ENCODE data around the gene RPS6KA2. TPM values are rescaled to one million over a fixed set of nuclear protein-coding genes. Genes with fewer than 3 reads are reported as not detected.

The RPS6KA2 gene
- total and polyA plus RNA-seq, 2 donors (not counting 3 experiments of a cell fraction or from before 2014, with no cell fraction given): 54.5 to 75.8 TPM

GRCh38 chr6:166637812-166638572 lies 10.9 kb upstream of the RPS6KA2 start:
- ChIA-PET CTCF (interaction anchor here (1.4 kb wide), 1 partner anchor 53 kb away, joined by 3 read pairs; no protein-coding TSS in a partner anchor), POLR2A (no interaction called here)
- intact Hi-C loops (cut with micrococcal nuclease): no loop called here
- BruUV-seq (replicated peaks): no TSS peak
- no peak overlapping the region for H3K4me2 ChIP-seq (ENCODE audit: insufficient read depth, low read length)
- dilution Hi-C loops (cut with MboI; ENCODE audit: extremely low pct_ligation_motif_present, low sequenced_read_pairs): no loop called here
- no peak overlapping the region for H3K27ac ChIP-seq (ENCODE audit: insufficient read depth, low read depth, low read length)
- no peaks in the 10 kb centered on the region for H3K9me3 ChIP-seq (replicated peaks; ENCODE audit: control insufficient read depth, insufficient read depth, low read length)
- H2AFZ ChIP-seq (ENCODE audit: low read depth, low read length): no peak overlapping the region
- no peaks in the 10 kb centered on the region for H3K36me3 ChIP-seq (ENCODE audit: control insufficient read depth in 2 of 2, extremely low read depth in 1 of 2, insufficient read depth in 2 of 2, low read length in 2 of 2)
- H3K4me3 ChIP-seq (replicated peaks in 1 of 3; ENCODE audit: insufficient read depth in 1 of 3, low read depth in 1 of 3, low read length in 3 of 3): no peak overlapping the region
- TF ChIP-seq MAX (IDR thresholded peaks at IDR 0.05; ENCODE audit: insufficient read depth, insufficient read length) (no peak), CTCF (IDR thresholded peaks at IDR 0.05; ENCODE audit: extremely low read depth in 1 of 2, insufficient read depth in 1 of 2, low read depth in 1 of 2, low read length in 2 of 2) (no peak), POLR2AphosphoS5 (IDR thresholded peaks at IDR 0.05; ENCODE audit: insufficient read depth, low read depth, low read length) (no peak), MYC (IDR thresholded peaks at IDR 0.05; ENCODE audit: low read depth, low read length) (no peak), JUN (IDR thresholded peaks at IDR 0.05; ENCODE audit: borderline replicate concordance, insufficient read depth, insufficient read length, low read depth) (no peak), EZH2 (IDR thresholded peaks at IDR 0.05; ENCODE audit: borderline replicate concordance, low read depth, low read length, severe bottlenecking) (no peak), FOS (IDR thresholded peaks at IDR 0.05; ENCODE audit: borderline replicate concordance, insufficient read depth, low read length) (no peak), GATA2 (IDR thresholded peaks at IDR 0.05; ENCODE audit: insufficient read depth, insufficient read length, low read depth, low read length) (no peak), POLR2A (IDR thresholded peaks at IDR 0.05; ENCODE audit: low read depth, low read length) (no peak)
- H3K9ac ChIP-seq (replicated peaks; ENCODE audit: extremely low read depth, insufficient read depth, low read length): no peak overlapping the region
- H3K4me1 ChIP-seq (ENCODE audit: control insufficient read depth, extremely low read depth, insufficient read depth, low read length): peaks cover 23% of the 10 kb centered on the region
- H3K9me1 ChIP-seq (replicated peaks; ENCODE audit: control insufficient read depth, extremely low read depth, insufficient read depth, low read length): no peaks in the 10 kb centered on the region
- no peaks in the 10 kb centered on the region for H4K20me1 ChIP-seq (replicated peaks; ENCODE audit: control insufficient read depth, extremely low read depth, insufficient read depth, low read length)
- no peak for DNase-seq (ENCODE audit: low read depth, low spot score)
- no peaks in the 10 kb centered on the region for H3K79me2 ChIP-seq (ENCODE audit: control insufficient read depth, insufficient read depth, low read length)
- no peak for FAIRE-seq
- H3K27me3 ChIP-seq (ENCODE audit: control insufficient read depth in 2 of 2, insufficient read depth in 2 of 2, low read length in 2 of 2): no peaks in the 10 kb centered on the region

Measured in endothelial cell of umbilical vein (primary cell).